Measurements from ENCODE around the gene LGI1. TPM values are rescaled to one million over a fixed set of nuclear protein-coding genes. Genes with fewer than 3 reads are reported as not detected.

Gene LGI1
- total RNA-seq, 1 donor from 2014 or later: 2.3 TPM

DNA sequence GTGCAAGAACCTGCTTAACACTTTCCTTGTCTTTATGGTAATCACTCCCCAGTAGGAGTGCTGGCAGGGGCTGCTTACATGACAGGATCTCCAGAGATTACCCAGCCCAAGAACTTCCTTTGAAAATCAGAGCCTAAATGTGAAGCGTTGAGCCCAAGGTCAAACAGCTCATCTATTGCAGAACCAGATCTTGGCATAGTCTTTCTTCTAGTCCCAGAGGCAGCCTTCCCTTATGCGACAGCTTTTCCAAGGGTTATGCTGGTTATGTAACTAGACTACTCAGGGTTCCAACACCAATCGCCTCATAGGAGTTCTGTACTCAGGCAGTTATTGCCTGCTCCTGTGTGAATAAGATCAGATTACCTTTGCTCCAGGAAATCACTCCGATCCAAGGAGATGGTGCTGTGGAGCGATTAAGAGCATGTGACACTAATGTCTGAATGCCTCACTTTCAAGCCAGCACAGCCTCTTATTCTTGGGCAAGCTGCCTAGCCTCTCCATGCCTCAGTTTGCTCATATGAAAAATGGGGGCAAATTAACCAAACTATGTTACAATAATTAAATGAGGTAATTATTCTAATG, 8.4 kb upstream of the LGI1 start:
- no peak overlapping the region for H3K4me3 Mint-ChIP-seq (ENCODE audit: unreplicated experiment)
- no peaks in the 10 kb centered on the region for H3K27me3 Mint-ChIP-seq (ENCODE audit: low read depth)
- peaks cover 64% of the 10 kb centered on the region for H3K4me1 Mint-ChIP-seq (ENCODE audit: low read depth)
- DNase-seq (ENCODE audit: low spot score): no peak
- peak overlapping the region; percentile 76 for H3K27ac Mint-ChIP-seq (ENCODE audit: unreplicated experiment)
- H3K9me3 Mint-ChIP-seq (ENCODE audit: low read depth): no peaks in the 10 kb centered on the region
- H3K36me3 Mint-ChIP-seq (ENCODE audit: low read depth): no peaks in the 10 kb centered on the region
- TF ChIP-seq, protein P1, sequence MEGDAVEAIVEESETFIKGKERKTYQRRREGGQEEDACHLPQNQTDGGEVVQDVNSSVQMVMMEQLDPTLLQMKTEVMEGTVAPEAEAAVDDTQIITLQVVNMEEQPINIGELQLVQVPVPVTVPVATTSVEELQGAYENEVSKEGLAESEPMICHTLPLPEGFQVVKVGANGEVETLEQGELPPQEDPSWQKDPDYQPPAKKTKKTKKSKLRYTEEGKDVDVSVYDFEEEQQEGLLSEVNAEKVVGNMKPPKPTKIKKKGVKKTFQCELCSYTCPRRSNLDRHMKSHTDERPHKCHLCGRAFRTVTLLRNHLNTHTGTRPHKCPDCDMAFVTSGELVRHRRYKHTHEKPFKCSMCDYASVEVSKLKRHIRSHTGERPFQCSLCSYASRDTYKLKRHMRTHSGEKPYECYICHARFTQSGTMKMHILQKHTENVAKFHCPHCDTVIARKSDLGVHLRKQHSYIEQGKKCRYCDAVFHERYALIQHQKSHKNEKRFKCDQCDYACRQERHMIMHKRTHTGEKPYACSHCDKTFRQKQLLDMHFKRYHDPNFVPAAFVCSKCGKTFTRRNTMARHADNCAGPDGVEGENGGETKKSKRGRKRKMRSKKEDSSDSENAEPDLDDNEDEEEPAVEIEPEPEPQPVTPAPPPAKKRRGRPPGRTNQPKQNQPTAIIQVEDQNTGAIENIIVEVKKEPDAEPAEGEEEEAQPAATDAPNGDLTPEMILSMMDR (IDR thresholded peaks at IDR 0.05): no peak

DNA sequence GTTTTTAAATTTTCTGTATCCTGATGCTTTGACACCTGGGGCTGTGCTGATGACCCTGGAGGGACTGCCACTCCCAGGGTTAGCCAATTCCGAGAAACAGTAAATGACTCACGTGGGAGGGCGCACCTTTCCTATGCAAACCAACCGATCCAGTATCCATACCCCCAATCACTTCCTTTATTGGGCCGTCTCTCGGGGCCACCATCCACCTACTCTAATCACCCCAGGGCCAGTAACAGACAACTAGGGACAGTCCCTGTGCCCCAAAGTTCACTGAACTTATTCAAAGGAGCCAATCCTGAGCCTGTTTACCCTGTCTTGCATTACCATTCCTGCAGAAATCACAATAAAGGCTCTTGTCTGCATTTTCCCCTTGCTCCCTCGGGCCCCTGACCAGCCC, 6.6 kb upstream of the LGI1 start:
- H3K36me3 Mint-ChIP-seq (ENCODE audit: low read depth): no peaks in the 10 kb centered on the region
- H3K4me3 Mint-ChIP-seq (ENCODE audit: unreplicated experiment): no peak overlapping the region
- H3K27me3 Mint-ChIP-seq (ENCODE audit: low read depth): peaks cover under 1% of the 10 kb centered on the region
- no peak for DNase-seq (ENCODE audit: low spot score)
- TF ChIP-seq, protein P1 (IDR thresholded peaks at IDR 0.05): no peak
- no peak overlapping the region for H3K27ac Mint-ChIP-seq (ENCODE audit: unreplicated experiment)
- H3K4me1 Mint-ChIP-seq (ENCODE audit: low read depth): peaks cover 57% of the 10 kb centered on the region
- H3K9me3 Mint-ChIP-seq (ENCODE audit: low read depth): no peaks in the 10 kb centered on the region

DNA sequence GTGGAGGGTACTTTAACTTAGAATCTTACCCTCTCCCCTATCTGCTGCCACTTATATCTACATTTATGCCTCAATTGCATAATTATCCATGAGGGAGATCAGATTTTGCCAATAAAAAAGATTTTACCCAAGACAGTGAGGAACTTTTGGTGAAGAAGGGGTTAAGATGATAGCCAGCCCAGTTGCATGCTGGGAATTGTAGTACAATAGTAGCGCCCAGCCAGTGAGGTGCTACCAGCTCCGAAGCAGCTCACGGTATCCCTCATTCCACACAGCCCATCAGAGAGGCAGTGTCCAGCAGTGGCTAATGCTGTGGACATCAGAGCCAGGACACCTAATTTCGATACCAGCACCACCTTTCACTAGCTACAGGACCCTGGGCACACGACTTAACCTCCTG, 5.9 kb upstream of the LGI1 start:
- H3K4me1 Mint-ChIP-seq (ENCODE audit: low read depth): peaks cover 55% of the 10 kb centered on the region
- H3K9me3 Mint-ChIP-seq (ENCODE audit: low read depth): no peaks in the 10 kb centered on the region
- H3K27ac Mint-ChIP-seq (ENCODE audit: unreplicated experiment): no peak overlapping the region
- peak overlapping the region; percentile 38 for H3K4me3 Mint-ChIP-seq (ENCODE audit: unreplicated experiment)
- no peak for DNase-seq (ENCODE audit: low spot score)
- peaks cover 2% of the 10 kb centered on the region for H3K27me3 Mint-ChIP-seq (ENCODE audit: low read depth)
- no peaks in the 10 kb centered on the region for H3K36me3 Mint-ChIP-seq (ENCODE audit: low read depth)
- TF ChIP-seq, protein P1 (IDR thresholded peaks at IDR 0.05): no peak

DNA sequence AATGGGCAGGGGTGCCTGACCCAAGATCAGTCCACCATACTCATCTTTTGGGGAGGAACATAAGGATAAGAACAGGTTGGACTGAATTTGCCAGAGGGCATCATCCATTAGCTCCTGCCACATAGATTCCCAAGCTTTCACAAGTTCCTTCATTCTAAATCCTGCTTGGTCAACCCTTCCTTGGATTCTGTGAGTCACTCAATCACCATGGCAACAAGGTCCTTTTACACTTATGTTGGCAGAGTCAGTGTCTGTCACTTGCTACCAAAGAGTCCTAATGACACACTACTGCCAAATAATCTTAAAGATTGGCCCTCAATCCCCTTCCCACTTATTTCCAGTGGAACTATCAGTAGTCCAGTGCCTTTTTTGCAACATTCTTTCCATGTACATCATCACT, 5.0 kb upstream of the LGI1 start:
- H3K27ac Mint-ChIP-seq (ENCODE audit: unreplicated experiment): peak overlapping the region; percentile 65
- peaks cover 56% of the 10 kb centered on the region for H3K4me1 Mint-ChIP-seq (ENCODE audit: low read depth)
- TF ChIP-seq, protein P1 (IDR thresholded peaks at IDR 0.05): no peak
- peaks cover 2% of the 10 kb centered on the region for H3K27me3 Mint-ChIP-seq (ENCODE audit: low read depth)
- no peaks in the 10 kb centered on the region for H3K9me3 Mint-ChIP-seq (ENCODE audit: low read depth)
- no peak for DNase-seq (ENCODE audit: low spot score)
- H3K4me3 Mint-ChIP-seq (ENCODE audit: unreplicated experiment): no peak overlapping the region
- no peaks in the 10 kb centered on the region for H3K36me3 Mint-ChIP-seq (ENCODE audit: low read depth)

DNA sequence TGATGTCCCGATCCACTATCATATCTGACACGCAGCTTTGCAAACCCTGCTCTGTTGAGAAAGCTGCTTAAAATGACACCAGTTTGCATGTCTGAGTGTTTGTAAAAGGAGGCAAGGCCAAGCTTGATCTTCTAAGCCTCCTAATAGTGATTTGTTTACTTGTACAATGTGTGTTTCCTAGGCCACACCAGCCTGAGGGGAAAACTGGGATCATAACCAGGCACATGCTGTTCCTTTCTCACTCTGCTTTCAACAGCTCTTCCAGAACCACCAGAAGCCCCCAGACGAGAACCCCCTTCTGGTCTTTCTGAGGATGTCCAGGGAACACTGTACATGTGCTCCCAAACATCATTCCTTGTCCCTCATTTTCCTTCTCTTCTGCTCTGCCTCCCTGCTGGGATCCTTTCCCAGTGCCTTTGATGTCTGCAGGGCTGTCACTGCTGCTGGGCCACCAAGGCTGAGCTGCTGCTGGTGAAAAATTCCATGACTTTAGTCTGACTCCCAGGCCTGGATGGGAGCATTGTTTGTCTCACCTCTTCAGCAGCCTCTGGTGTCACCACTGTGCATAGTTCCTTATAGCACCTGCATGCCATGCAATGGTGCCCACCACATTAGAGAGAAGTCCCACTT, 4.0 kb upstream of the LGI1 start:
- no peak overlapping the region for H3K27ac Mint-ChIP-seq (ENCODE audit: unreplicated experiment)
- no peaks in the 10 kb centered on the region for H3K36me3 Mint-ChIP-seq (ENCODE audit: low read depth)
- no peak overlapping the region for H3K4me3 Mint-ChIP-seq (ENCODE audit: unreplicated experiment)
- no peaks in the 10 kb centered on the region for H3K9me3 Mint-ChIP-seq (ENCODE audit: low read depth)
- no peak for DNase-seq (ENCODE audit: low spot score)
- TF ChIP-seq, protein P1 (IDR thresholded peaks at IDR 0.05): no peak
- peaks cover 2% of the 10 kb centered on the region for H3K27me3 Mint-ChIP-seq (ENCODE audit: low read depth)
- peaks cover 58% of the 10 kb centered on the region for H3K4me1 Mint-ChIP-seq (ENCODE audit: low read depth)
